ENCODE results near the gene CTPS1.

The CTPS1 gene

DNA sequence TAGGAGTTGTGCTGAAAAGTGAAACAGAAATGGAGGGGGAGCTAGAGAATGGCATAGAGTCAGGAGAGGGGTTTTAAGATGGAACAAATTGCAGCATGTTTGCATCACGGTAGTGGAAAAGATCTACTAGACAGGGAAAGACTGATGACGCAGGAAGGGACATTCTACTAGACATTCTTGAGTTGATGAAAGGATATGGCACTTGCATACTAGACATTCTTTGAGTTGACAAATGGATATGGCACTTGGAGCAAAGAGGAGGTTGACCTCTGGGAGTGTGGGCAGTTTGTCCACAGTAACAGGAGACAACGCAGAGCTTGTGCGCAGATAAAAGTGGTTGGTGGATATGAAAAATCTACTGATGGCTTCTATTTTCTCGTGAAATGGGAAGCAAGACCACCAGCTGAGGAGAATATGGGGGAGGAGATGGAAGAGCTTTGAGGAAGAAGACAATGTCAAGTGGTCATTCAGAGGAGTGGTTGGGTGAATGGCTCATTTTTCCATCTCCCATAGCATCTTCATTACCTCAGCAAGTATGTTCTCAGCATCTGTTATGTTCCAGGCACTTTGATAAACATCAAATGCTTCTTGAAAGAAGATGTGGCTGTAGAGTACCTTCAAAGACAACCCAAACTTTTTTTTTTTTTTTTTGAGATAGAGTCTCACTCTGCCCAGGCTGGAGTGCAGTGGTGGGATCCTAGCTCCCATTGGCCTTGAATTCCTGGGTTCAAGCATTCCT, 2.4 kb upstream of the CTPS1 start:
- peaks cover 19% of the 10 kb centered on the region for H3K4me1 ChIP-seq (ENCODE audit: insufficient read depth, low read length, poor library complexity, severe bottlenecking)
- H3K27me3 ChIP-seq (ENCODE audit: insufficient read depth, low read length, poor library complexity, severe bottlenecking) = no peaks in the 10 kb centered on the region
- TF ChIP-seq CTCF (conservative IDR thresholded peaks at IDR 0.05; ENCODE audit: low read length) (no peak), EZH2phosphoT487 (IDR thresholded peaks at IDR 0.05; ENCODE audit: borderline replicate concordance) (no peak)
- H3K9me2 ChIP-seq (replicated peaks; ENCODE audit: low read depth, low read length) = no peaks in the 10 kb centered on the region
- H3K9ac ChIP-seq (ENCODE audit: low read depth, low read length, poor library complexity, severe bottlenecking) = no peak overlapping the region
- peaks cover 27% of the 10 kb centered on the region for H3K79me2 ChIP-seq (ENCODE audit: insufficient read depth, low read length)
- no peak overlapping the region for H3K4me2 ChIP-seq (ENCODE audit: low read depth, low read length, poor library complexity, severe bottlenecking)
- no peaks in the 10 kb centered on the region for H3K9me3 ChIP-seq (ENCODE audit: insufficient read depth, low read depth, low read length)
- no peak overlapping the region for H2AFZ ChIP-seq (ENCODE audit: low read length)
- H4K20me1 ChIP-seq (ENCODE audit: insufficient read depth, low read length, poor library complexity, severe bottlenecking) = peaks cover 15% of the 10 kb centered on the region
- H3K4me3 ChIP-seq (ENCODE audit: low read length, poor library complexity, severe bottlenecking) = no peak overlapping the region
- no peaks in the 10 kb centered on the region for H3K36me3 ChIP-seq (ENCODE audit: insufficient read depth, low read length)
- H3F3A ChIP-seq (ENCODE audit: low read depth) = no peaks in the 10 kb centered on the region

DNA sequence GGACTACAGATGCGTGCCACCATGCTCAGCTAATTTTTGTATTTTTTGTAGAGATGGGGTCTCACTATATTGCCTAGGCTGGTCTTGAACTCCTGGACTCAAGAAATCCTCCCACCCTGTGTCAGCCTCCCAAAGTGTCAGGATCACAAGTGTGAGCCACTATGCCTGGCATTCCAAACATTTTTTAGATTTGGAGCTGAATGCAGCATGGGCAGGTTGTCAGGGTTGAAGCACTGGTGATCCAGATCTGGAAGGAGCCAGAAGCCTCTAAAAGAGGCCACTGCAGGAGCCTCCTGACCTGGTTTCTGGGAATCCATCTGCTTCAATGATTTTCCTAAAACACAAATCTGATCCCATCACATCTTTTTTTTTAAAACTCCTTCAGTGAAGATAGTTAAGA, 1.8 kb upstream of the CTPS1 start:
- Histone ChIP-seq H3K4me2 (ENCODE audit: low read depth, low read length, poor library complexity, severe bottlenecking) (no peak overlapping the region), H4K20me1 (ENCODE audit: insufficient read depth, low read length, poor library complexity, severe bottlenecking) (peaks cover 21% of the 10 kb centered on the region), H2AFZ (ENCODE audit: low read length) (no peak overlapping the region), H3F3A (ENCODE audit: low read depth) (no peaks in the 10 kb centered on the region), H3K9me3 (ENCODE audit: insufficient read depth, low read depth, low read length) (no peaks in the 10 kb centered on the region), H3K27me3 (ENCODE audit: insufficient read depth, low read length, poor library complexity, severe bottlenecking) (no peaks in the 10 kb centered on the region), H3K79me2 (ENCODE audit: insufficient read depth, low read length) (peaks cover 33% of the 10 kb centered on the region), H3K9ac (ENCODE audit: low read depth, low read length, poor library complexity, severe bottlenecking) (no peak overlapping the region), H3K4me3 (ENCODE audit: low read length, poor library complexity, severe bottlenecking) (no peak overlapping the region), H3K9me2 (replicated peaks; ENCODE audit: low read depth, low read length) (no peaks in the 10 kb centered on the region), H3K4me1 (ENCODE audit: insufficient read depth, low read length, poor library complexity, severe bottlenecking) (peaks cover 25% of the 10 kb centered on the region), H3K36me3 (ENCODE audit: insufficient read depth, low read length) (no peaks in the 10 kb centered on the region)
- TF ChIP-seq CTCF (conservative IDR thresholded peaks at IDR 0.05; ENCODE audit: low read length) = no peak
- no peak for TF ChIP-seq EZH2phosphoT487 (IDR thresholded peaks at IDR 0.05; ENCODE audit: borderline replicate concordance)

GRCh38 chr1:40978886-40979240, 633 bp upstream of the CTPS1 start:
- H3F3A ChIP-seq (ENCODE audit: low read depth) = no peaks in the 10 kb centered on the region
- H3K9me2 ChIP-seq (replicated peaks; ENCODE audit: low read depth, low read length) = no peaks in the 10 kb centered on the region
- H3K4me1 ChIP-seq (ENCODE audit: insufficient read depth, low read length, poor library complexity, severe bottlenecking) = peaks cover 36% of the 10 kb centered on the region
- H4K20me1 ChIP-seq (ENCODE audit: insufficient read depth, low read length, poor library complexity, severe bottlenecking) = peaks cover 32% of the 10 kb centered on the region
- H3K9ac ChIP-seq (ENCODE audit: low read depth, low read length, poor library complexity, severe bottlenecking) = peak overlapping the region; percentile 96
- no peak overlapping the region for H2AFZ ChIP-seq (ENCODE audit: low read length)
- no peaks in the 10 kb centered on the region for H3K27me3 ChIP-seq (ENCODE audit: insufficient read depth, low read length, poor library complexity, severe bottlenecking)
- H3K79me2 ChIP-seq (ENCODE audit: insufficient read depth, low read length) = peaks cover 44% of the 10 kb centered on the region
- H3K4me3 ChIP-seq (ENCODE audit: low read length, poor library complexity, severe bottlenecking) = peak overlapping the region; percentile 80
- H3K36me3 ChIP-seq (ENCODE audit: insufficient read depth, low read length) = peaks cover 5% of the 10 kb centered on the region; the same call in 1 of the 2 replicates
- peak overlapping the region; percentile 63 for H3K4me2 ChIP-seq (ENCODE audit: low read depth, low read length, poor library complexity, severe bottlenecking)
- TF ChIP-seq CTCF (conservative IDR thresholded peaks at IDR 0.05; ENCODE audit: low read length) = no peak
- TF ChIP-seq EZH2phosphoT487 (IDR thresholded peaks at IDR 0.05; ENCODE audit: borderline replicate concordance) = no peak
- H3K9me3 ChIP-seq (ENCODE audit: insufficient read depth, low read depth, low read length) = no peaks in the 10 kb centered on the region

Measured in Loucy (cell line).